DOHH2 (cell line): ENCODE measurements around the gene GSTT2B.

Experiments
- CTCF ChIP-seq: fragments of 200-600 bp; sonication (generic); IDR thresholded peaks from one replicate; pipeline ENCODE4 v1.5.1; 2014; ENCODE audit warnings: antibody characterized with exemption, mild to moderate bottlenecking, low read depth, low read length; ENCODE audit not compliant: poor library complexity, severe bottlenecking
- EZH2phosphoT487 ChIP-seq: fragments of 200-600 bp; sonication (generic); IDR thresholded peaks from 2 replicates; pipeline ENCODE4 v1.6.1; 2017; ENCODE audit warnings: borderline replicate concordance, mild to moderate bottlenecking, antibody characterized with exemption, low read length, moderate library complexity, mixed read lengths

- TF ChIP-seq CTCF (no peak), EZH2phosphoT487 (no peak)
These were observed 46.4 kb upstream of the GSTT2B start for GRCh38 chr22:24007253-24008021.
